IPS DF 6.9 (cell line): ENCODE measurements around the gene PSMB9.
"Not testable (repeated sequence)": the region's sequence is repeated elsewhere in the genome, so short reads cannot be mapped to it uniquely, and the experiment has no call there.

ENCODE experiments used
- DNase-seq: peaks from one replicate; pipeline ENCODE4 v3.0.0-alpha.2; 2013; ENCODE audit warnings: low read depth, low spot score
- H3K27ac ChIP-seq: one replicate; pipeline ENCODE4 v1.5.1; 2013; ENCODE audit warnings: low read length, control low read depth
- H3K27me3 ChIP-seq: 2 replicates; pipeline ENCODE4 v1.6.1; 2013; ENCODE audit warnings: mild to moderate bottlenecking, low read length; ENCODE audit not compliant: control insufficient read depth, insufficient read depth
- H3K36me3 ChIP-seq: 2 replicates; pipeline ENCODE4 v1.6.1; 2013; ENCODE audit warnings: low read length; ENCODE audit not compliant: control insufficient read depth, insufficient read depth
- H3K4me1 ChIP-seq: 2 replicates; pipeline ENCODE4 v1.6.1; 2013; ENCODE audit warnings: low read length; ENCODE audit not compliant: control insufficient read depth, insufficient read depth
- H3K4me3 ChIP-seq: 2 replicates; pipeline ENCODE4 v1.5.1; 2013; ENCODE audit warnings: mild to moderate bottlenecking, low read length
- H3K9me3 ChIP-seq: 2 replicates; pipeline ENCODE4 v1.6.1; 2013; ENCODE audit warnings: low read length, inconsistent platforms; ENCODE audit not compliant: control insufficient read depth, insufficient read depth
- WGBS: extraction: QIAGEN DNeasy Blood & Tissue Kit; methylation state at CpG from one replicate; pipeline ENCODE4 v1.1.7; 2013; ENCODE audit warnings: mixed read lengths, missing lambda C conversion rate; ENCODE audit not compliant: insufficient read length, insufficient coverage; 5-methylcytosine and 5-hydroxymethylcytosine counted together

Gene PSMB9

DNA sequence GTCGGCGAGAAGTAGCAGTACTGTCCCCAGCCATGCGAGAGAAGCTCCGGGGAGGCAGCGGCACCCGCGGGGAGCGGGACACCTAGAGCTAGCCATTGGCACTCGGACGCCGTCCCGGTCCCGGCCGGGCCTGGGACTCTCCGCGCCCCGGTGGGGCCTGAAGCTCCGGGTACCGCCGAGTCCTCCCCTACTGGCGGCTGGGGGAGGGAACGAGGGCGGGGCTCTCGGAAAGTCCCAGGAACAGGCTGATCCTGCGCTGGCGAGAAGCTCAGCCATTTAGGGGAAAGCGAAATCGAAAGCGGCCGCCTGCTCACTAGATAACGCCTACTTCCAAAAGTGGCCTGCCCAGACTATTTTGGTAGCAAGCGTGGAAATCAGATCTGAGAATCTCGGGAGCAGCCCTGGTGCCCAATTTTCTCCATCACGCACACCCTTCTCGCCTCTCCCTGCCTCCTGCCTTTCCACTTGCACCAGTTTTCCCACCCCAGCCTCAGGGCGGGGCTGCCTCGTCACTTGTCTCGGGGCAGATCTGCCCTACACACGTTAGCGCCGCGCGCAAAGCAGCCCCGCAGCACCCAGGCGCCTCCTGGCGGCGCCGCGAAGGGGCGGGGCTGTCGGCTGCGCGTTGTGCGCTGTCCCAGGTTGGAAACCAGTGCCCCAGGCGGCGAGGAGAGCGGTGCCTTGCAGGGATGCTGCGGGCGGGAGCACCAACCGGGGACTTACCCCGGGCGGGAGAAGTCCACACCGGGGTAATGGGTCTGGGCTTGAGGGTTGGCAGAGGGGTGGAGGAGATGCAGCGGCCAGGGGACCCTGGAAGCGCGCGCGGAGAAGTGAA lies at the start of gene PSMB9, which contains the start of gene TAP1:
Gene PSMB9 (plus strand): TSS at position 652 of the 835 bp plus-strand sequence. CDS start 38 bp downstream, at position 690.
Gene TAP1 (minus strand): TSS at position 164 of the 835 bp plus-strand sequence. CDS start 68 bp downstream, at position 96.
- Histone ChIP-seq H3K4me1 (peaks cover 2% of the 10 kb centered on the region; the same call in 1 of the 2 replicates), H3K36me3 (no peaks in the 10 kb centered on the region), H3K9me3 (no peaks in the 10 kb centered on the region), H3K27me3 (peaks cover 8% of the 10 kb centered on the region), H3K27ac (no peak within 1 kb of the TSS), H3K4me3 (peak within 1 kb of the TSS; percentile 59; the same call in 1 of the 2 replicates)
- DNase-seq, result no peak
- WGBS, result no CpG with 5 or more reads among the region's 68 CpGs

- not testable (repeated sequence) for H3K36me3 ChIP-seq, H3K4me1 ChIP-seq, H3K9me3 ChIP-seq, H3K27ac ChIP-seq, DNase-seq, H3K27me3 ChIP-seq, H3K4me3 ChIP-seq
Observed at GRCh38 chr6:32805404-32805803, 48.6 kb upstream of the PSMB9 start.

- H3K4me1 ChIP-seq, result peaks cover 3% of the 10 kb centered on the region; the same call in 1 of the 2 replicates
- no peaks in the 10 kb centered on the region for H3K27me3 ChIP-seq
- no peak for DNase-seq
- H3K36me3 ChIP-seq, result no peaks in the 10 kb centered on the region
- no CpG with 5 or more reads among the region's 5 CpGs for WGBS
- H3K9me3 ChIP-seq, result no peaks in the 10 kb centered on the region
- H3K27ac ChIP-seq, result no peak overlapping the region
- H3K4me3 ChIP-seq, result no peak overlapping the region
Observed at GRCh38 chr6:32807020-32807580, 46.9 kb upstream of the PSMB9 start.

DNA sequence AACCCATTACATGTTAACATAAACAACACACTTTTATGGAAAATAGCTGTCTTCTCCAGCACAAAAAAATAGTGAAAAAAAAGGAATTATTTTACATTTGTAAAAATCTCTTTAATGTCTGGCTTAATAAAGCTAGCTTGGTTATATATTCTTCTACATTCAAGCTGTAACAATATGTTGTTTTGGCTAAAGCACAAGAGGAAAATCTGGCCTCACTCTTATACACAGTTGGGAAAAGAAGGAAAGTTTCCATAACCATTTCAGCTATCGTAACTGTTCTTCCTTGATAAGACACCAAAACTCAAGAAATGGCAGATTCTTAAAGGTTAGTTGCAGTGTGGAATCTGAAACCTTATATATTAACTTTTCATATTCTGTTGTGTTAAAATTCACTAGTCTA lies 44.8 kb upstream of the PSMB9 start:
- H3K27me3 ChIP-seq, result no peaks in the 10 kb centered on the region
- no peak overlapping the region for H3K27ac ChIP-seq
- peaks cover 3% of the 10 kb centered on the region; the same call in 1 of the 2 replicates for H3K4me1 ChIP-seq
- no peaks in the 10 kb centered on the region for H3K9me3 ChIP-seq
- no CpG with 5 or more reads among the region's 1 CpG for WGBS
- no peak for DNase-seq
- H3K4me3 ChIP-seq, result no peak overlapping the region
- no peaks in the 10 kb centered on the region for H3K36me3 ChIP-seq

DNA sequence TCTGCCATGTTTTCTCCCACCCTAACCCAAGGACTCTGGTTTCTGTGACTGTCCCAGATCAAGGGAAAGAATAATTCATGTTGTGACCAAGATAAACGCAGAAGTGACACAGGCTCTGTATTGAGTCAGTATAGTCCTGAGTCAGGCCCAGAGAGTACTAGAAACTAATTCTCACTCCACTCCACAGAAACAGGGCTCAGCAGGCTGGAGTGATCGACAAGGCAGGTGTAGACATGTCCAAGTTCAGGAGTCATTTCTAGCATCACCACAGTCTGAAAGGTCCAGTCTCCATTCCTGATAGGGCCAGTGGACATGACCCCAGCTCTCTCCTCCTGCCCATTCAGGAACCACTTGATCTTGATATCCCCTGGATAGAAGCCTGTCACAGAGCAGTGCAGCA lies 39.8 kb upstream of the PSMB9 start:
- Histone ChIP-seq H3K9me3 (no peaks in the 10 kb centered on the region), H3K27me3 (no peaks in the 10 kb centered on the region), H3K36me3 (no peaks in the 10 kb centered on the region), H3K4me3 (no peak overlapping the region), H3K4me1 (no peaks in the 10 kb centered on the region), H3K27ac (no peak overlapping the region)
- DNase-seq, result no peak
- WGBS, result no CpG with 5 or more reads among the region's 2 CpGs

DNA sequence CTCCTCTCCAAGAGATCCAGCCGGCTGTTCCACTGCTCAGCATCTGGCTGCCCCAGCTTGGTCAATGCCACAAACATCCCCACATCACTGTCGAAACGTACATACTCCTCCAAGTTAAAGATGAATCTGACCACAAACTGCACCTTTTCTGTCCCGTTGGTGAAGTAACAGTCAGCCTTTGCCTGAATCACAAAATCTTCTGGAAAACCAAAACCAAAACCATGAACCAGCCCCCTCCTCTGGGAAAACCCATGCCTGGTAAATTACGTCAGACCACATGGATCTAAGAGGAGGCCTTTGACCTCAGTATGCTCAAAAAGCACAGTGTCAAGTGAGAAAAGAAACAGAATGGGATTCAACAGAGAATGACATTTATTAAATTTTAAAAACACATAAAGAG lies 38.9 kb upstream of the PSMB9 start:
- no peak for DNase-seq
- Histone ChIP-seq H3K9me3 (no peaks in the 10 kb centered on the region), H3K4me1 (no peaks in the 10 kb centered on the region), H3K27me3 (no peaks in the 10 kb centered on the region), H3K4me3 (no peak overlapping the region), H3K27ac (no peak overlapping the region), H3K36me3 (no peaks in the 10 kb centered on the region)
- no CpG with 5 or more reads among the region's 5 CpGs for WGBS

GRCh38 chr6:32815996-32816395 lies 38.0 kb upstream of the PSMB9 start:
- no peak overlapping the region for H3K27ac ChIP-seq
- H3K9me3 ChIP-seq, result no peaks in the 10 kb centered on the region
- no CpG with 5 or more reads among the region's 2 CpGs for whole genome bisulfite sequencing

GRCh38 chr6:32816746-32817204 lies 37.2 kb upstream of the PSMB9 start, which contains the start of gene HLA-DOB:
Gene HLA-DOB, minus strand, starts transcription at chr6:32817002. Its CDS starts 51 bp downstream, at chr6:32816951.
- Histone ChIP-seq H3K27ac (no peak within 1 kb of the TSS), H3K36me3 (no peaks in the 10 kb centered on the region), H3K27me3 (no peaks in the 10 kb centered on the region), H3K4me1 (no peaks in the 10 kb centered on the region), H3K4me3 (no peak within 1 kb of the TSS), H3K9me3 (no peaks in the 10 kb centered on the region)
- DNase-seq, result no peak
- no CpG with 5 or more reads among the region's 3 CpGs for WGBS

More at GRCh38 chr6:32815996-32816395, 38.0 kb upstream of the PSMB9 start:
- H3K4me3 ChIP-seq, result no peak overlapping the region
- no peaks in the 10 kb centered on the region for H3K27me3 ChIP-seq
- no peak for DNase-seq
- no peaks in the 10 kb centered on the region for H3K4me1 ChIP-seq
- no peaks in the 10 kb centered on the region for H3K36me3 ChIP-seq

DNA sequence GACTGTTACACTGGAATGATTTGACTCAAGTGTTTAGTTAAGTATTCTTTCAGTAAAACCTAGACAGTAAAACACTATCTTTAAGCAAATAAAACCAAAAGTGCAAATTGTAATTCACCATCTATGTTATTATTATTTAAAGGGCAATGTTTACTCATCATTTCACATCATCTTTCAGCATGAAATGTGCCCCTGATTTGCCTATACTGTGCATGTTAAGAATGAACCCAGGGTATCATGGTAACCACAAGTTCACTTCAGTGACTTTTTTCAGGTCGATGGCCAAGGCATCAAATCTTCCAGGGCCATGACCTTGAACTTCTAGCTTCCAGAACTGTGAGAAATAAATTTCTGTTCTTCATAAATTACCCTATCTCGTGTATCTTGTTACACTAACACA lies 35.1 kb upstream of the PSMB9 start:
- Histone ChIP-seq H3K27me3 (no peaks in the 10 kb centered on the region), H3K4me1 (no peaks in the 10 kb centered on the region)
- no CpG with 5 or more reads among the region's 2 CpGs for WGBS

DNA sequence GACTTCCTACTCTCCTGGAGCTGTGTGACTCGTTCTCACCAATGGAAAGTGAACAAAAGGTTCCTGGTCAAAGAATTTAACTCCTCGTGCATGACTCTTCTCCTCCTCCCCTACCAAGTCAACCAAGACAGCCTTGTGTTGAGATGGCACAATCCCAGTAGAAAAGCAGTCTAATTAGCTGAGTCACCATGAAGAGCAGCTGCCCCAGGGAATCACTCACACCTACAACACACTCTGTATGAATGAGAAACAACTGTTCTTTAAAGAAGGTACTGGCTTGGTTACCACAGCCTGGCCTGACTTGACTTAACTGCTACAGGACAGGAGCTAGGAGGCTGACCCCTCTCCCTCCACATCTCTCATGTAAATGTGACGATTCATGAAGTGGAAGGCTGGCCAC lies 34.3 kb upstream of the PSMB9 start:
- no peaks in the 10 kb centered on the region for H3K36me3 ChIP-seq
- no peak overlapping the region for H3K4me3 ChIP-seq
- H3K4me1 ChIP-seq, result no peaks in the 10 kb centered on the region
- DNase-seq, result no peak
- H3K27ac ChIP-seq, result no peak overlapping the region
- H3K9me3 ChIP-seq, result no peaks in the 10 kb centered on the region
- WGBS, result no CpG with 5 or more reads among the region's 3 CpGs
- no peaks in the 10 kb centered on the region for H3K27me3 ChIP-seq

More for the DNA sequence above, 35.1 kb upstream of the PSMB9 start:
- H3K9me3 ChIP-seq, result no peaks in the 10 kb centered on the region
- DNase-seq, result no peak
- H3K36me3 ChIP-seq, result no peaks in the 10 kb centered on the region
- no peak overlapping the region for H3K27ac ChIP-seq
- H3K4me3 ChIP-seq, result no peak overlapping the region
